Thyroid gland (tissue), 4 donors: Measurements from ENCODE around the gene MYCL. TPM values are rescaled to one million over a fixed set of nuclear protein-coding genes. Genes with fewer than 3 reads are reported as not detected.

Experiments used
- DNase-seq, 2 donors: peaks; one replicate each; pipeline ENCODE4 v3.0.0-alpha.2; 2019
- H3K27ac ChIP-seq, 3 donors: fragments of 200-600 bp; sonication (generic); 1 replicate in 2 of 3; 2 replicates in 1 of 3; pipeline ENCODE4 v1.5.1; 2016 to 2019; ENCODE audit warnings: mild to moderate bottlenecking in 1 of 3, moderate library complexity in 1 of 3
- H3K27me3 ChIP-seq: fragments of 200-600 bp; sonication (generic); one replicate; pipeline ENCODE4 v1.5.1; 2019
- H3K36me3 ChIP-seq, 2 donors: fragments of 200-600 bp; sonication (generic); one replicate each; pipeline ENCODE4 v1.5.1; 2016 to 2019
- H3K4me1 ChIP-seq, 2 donors: fragments of 200-600 bp; sonication (generic); one replicate each; pipeline ENCODE4 v1.5.1; 2017 to 2019
- H3K4me3 ChIP-seq, 3 donors: fragments of 200-600 bp; sonication (generic); replicated peaks in 1 of 3; 1 replicate in 2 of 3; 2 replicates in 1 of 3; pipeline ENCODE4 v1.5.1; 2016; ENCODE audit warnings: mild to moderate bottlenecking in 1 of 3
- H3K9me3 ChIP-seq: fragments of 200-600 bp; sonication (generic); one replicate; pipeline ENCODE4 v1.5.1; 2017
- POLR2A ChIP-seq, 2 donors: fragments of 450-650 bp; IDR thresholded peaks; one replicate each; pipeline ENCODE4 v1.6.1; 2017; ENCODE audit warnings: antibody characterized with exemption in 2 of 2, mild to moderate bottlenecking in 2 of 2, moderate library complexity in 1 of 2
- WGBS, 2 donors: methylation state at CpG; one replicate each; pipeline ENCODE4 v1.1.5; 2017; 5-methylcytosine and 5-hydroxymethylcytosine counted together
- intact Hi-C: fragments of 100-400 bp; cut with DNase I; formaldehyde crosslinking; loops from one replicate; pipeline ENCODE4 v1.15.1; 2023
- small RNA-seq: library from RNA; depleted of rRNA; stranded (forward); fragments of <200 nt; gene quantifications from one replicate; pipeline ENCODE3, GENCODE V24; 2016
- total RNA-seq, 4 donors: library from RNA; depleted of rRNA; stranded (reverse); fragments of >200 nt; gene quantifications; one replicate each; pipeline ENCODE4 v1.2.3, GENCODE V29; 2016
- TF ChIP-seq, protein P1 (sequence below), 6 experiments: fragments of 200-600 bp in 3 of 6; fragments of 450-650 bp in 3 of 6; sonication (generic) in 3 of 6; IDR thresholded peaks; one replicate each; pipeline ENCODE4 v1.5.1; 2016 to 2019; ENCODE audit warnings: antibody characterized with exemption in 6 of 6, mild to moderate bottlenecking in 2 of 6, inconsistent platforms in 1 of 6, moderate library complexity in 1 of 6

Gene MYCL
- total RNA-seq, 4 donors from 2014 or later, result 1.4 to 3.9 (median 3.5) TPM

DNA sequence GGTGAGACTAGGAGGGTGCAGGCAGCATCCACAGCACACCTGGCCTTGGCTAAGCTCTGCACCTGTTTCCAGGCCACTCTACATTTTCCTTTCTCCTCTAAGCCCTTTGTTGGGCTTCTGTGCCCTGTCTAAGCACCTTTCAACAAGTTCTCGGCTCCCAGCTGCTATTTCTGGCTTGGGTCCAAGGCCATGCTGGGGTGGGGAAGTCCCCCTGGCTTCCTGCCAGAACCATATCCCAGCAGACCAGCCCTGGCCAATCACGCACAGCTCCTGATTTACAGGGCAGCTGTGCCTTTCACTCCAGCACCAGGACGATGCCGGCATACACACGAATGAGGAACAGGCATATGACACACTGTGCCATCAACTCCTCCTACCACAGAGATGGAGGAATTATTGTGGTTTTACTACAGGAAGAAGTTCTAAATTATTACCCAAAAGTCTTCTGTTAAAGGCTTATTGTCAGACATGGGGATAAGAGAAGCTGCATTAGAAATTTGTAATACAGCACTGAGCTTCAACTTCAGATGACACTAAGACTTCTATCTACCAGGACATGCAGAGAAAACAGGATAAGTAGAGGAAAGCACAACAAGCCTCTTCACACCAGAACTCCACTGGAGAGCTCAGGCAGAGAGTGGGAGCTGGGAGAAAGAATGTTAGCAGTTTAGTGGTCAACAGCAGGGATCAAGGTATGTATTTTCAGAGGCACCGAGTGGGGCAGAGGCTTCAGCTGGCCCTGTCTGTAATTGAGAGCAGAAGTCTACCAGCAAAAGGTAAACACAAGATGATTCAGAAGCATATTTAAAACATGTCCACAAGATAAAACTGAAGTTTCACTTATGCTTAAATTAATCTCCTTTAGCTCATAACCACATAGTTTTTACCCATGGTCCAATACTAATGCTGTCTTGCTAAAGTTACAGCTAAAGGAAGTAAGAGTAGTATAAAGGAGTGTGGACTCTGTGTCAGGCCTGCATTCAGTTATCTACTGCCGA, 55.8 kb downstream of the MYCL start:
- Histone ChIP-seq H3K27me3 (no peaks in the 10 kb centered on the region), H3K27ac (peak overlapping the region; percentile 60 to 66 (median 60)), H3K9me3 (no peaks in the 10 kb centered on the region), H3K4me3 (no peak overlapping the region), H3K36me3 (peaks cover 16 to 22% of the 10 kb centered on the region in 2 donors), H3K4me1 (peaks cover 37 to 59% of the 10 kb centered on the region in 2 donors)
- intact Hi-C loops, result no loop called here
- TF ChIP-seq, protein P1, sequence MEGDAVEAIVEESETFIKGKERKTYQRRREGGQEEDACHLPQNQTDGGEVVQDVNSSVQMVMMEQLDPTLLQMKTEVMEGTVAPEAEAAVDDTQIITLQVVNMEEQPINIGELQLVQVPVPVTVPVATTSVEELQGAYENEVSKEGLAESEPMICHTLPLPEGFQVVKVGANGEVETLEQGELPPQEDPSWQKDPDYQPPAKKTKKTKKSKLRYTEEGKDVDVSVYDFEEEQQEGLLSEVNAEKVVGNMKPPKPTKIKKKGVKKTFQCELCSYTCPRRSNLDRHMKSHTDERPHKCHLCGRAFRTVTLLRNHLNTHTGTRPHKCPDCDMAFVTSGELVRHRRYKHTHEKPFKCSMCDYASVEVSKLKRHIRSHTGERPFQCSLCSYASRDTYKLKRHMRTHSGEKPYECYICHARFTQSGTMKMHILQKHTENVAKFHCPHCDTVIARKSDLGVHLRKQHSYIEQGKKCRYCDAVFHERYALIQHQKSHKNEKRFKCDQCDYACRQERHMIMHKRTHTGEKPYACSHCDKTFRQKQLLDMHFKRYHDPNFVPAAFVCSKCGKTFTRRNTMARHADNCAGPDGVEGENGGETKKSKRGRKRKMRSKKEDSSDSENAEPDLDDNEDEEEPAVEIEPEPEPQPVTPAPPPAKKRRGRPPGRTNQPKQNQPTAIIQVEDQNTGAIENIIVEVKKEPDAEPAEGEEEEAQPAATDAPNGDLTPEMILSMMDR (IDR thresholded peaks at IDR 0.05), result no peak
- TF ChIP-seq POLR2A (IDR thresholded peaks at IDR 0.05), result peak in 1 of 2 donors; percentile 21
- peak; percentile 90 to 93 for DNase-seq
- WGBS, 2 donors, result 15 to 16% methylated on average over 7 of the region's 7 CpGs

Small RNAs within 50 kb of the gene (small RNA-seq; reads per million reads assigned to genes)
- not detected for gene RF00019

Other genes with a start within 250 kb of the MYCL start
- under 1 TPM in 2 of 4 donors, not detected in 2; 0.33 to 0.73 TPM for gene NT5C1A, start 229.8 kb downstream of the MYCL start, total RNA-seq
- gene HPCAL4, start 210.5 kb downstream of the MYCL start, total RNA-seq, result under 1 TPM; 0.11 to 0.83 (median 0.29) TPM
- gene PPIE, start 163.0 kb downstream of the MYCL start, total RNA-seq, result 10 to 100 TPM; 47.1 to 52.7 (median 50.9) TPM
- gene OXCT2, start 130.6 kb downstream of the MYCL start, total RNA-seq, result 1 to 10 TPM; 2.6 to 8.2 (median 3.5) TPM
- 10 to 100 TPM in 1 of 4 donors, 1 to 10 TPM in 3; 6.6 to 15.4 (median 8.1) TPM for gene BMP8B, start 113.1 kb downstream of the MYCL start, total RNA-seq
- 10 to 100 TPM; 22.6 to 35.2 (median 25.3) TPM for gene TRIT1, start 18.4 kb downstream of the MYCL start, total RNA-seq
- 10 to 100 TPM in 2 of 4 donors, 1 to 10 TPM in 2; 8.9 to 60.8 (median 16.5) TPM for gene MFSD2A, start 53.2 kb upstream of the MYCL start, total RNA-seq
- 100 to 1,000 TPM; 204 to 247 (median 227) TPM for gene CAP1, start 138.8 kb upstream of the MYCL start, total RNA-seq
- 10 to 100 TPM; 58.1 to 77.7 (median 64.2) TPM for gene PPT1, start 195.3 kb upstream of the MYCL start, total RNA-seq